PC-3 (cell line): ENCODE results near the gene OPTN. TPM values are rescaled to one million over a fixed set of nuclear protein-coding genes. Genes with fewer than 3 reads are reported as not detected.
A peak's percentile ranks its signal among the peaks of the same experiment; 100 is the strongest.

Source experiments
- ATAC-seq: fragments of 200-7000 bp; cut with Tn5 transposase; 2 replicates; pipeline ENCODE4 v1.9.1; 2020; ENCODE audit warnings: mild to moderate bottlenecking, moderate library complexity
- BruUV-seq: library from RNA; stranded (reverse); fragments of 400-500 nt; replicated peaks from 2 replicates; lab custom pipeline; 2021; lab: Mats Ljungman, UMichigan
- CTCF ChIA-PET: fragments of 300-600 bp; sonication (Branson Sonifier 250); formaldehyde crosslinking; loops from one replicate; lab custom pipeline; 2022; ENCODE audit warnings: antibody characterized with exemption; lab: Charles Lee
- POLR2A ChIA-PET: fragments of 300-600 bp; sonication (Branson Sonifier 250); formaldehyde crosslinking; loops from one replicate; lab custom pipeline; 2022; ENCODE audit warnings: antibody characterized with exemption; ENCODE audit not compliant: unreplicated experiment; lab: Charles Lee
- DNase-seq: peaks from one replicate; pipeline ENCODE4 v3.0.0-alpha.2; 2015
- H2AFZ ChIP-seq: fragments of 300-600 bp; sonication (generic); 2 replicates; pipeline ENCODE4 v1.6.0; 2016; ENCODE audit warnings: antibody characterized with exemption, low read length
- H3F3A ChIP-seq: fragments of 300-600 bp; sonication (generic); one replicate; pipeline ENCODE4 v1.6.0; 2017; ENCODE audit warnings: antibody characterized with exemption, low read length, control low read depth, mild to moderate bottlenecking; ENCODE audit not compliant: unreplicated experiment
- H3K27ac ChIP-seq: fragments of 300-600 bp; sonication (generic); 2 replicates; pipeline ENCODE4 v1.5.1; 2016; ENCODE audit warnings: mild to moderate bottlenecking, low read length
- H3K27me3 ChIP-seq: fragments of 300-600 bp; sonication (generic); 2 replicates; pipeline ENCODE4 v1.6.1; 2016; ENCODE audit warnings: low read length, mixed read lengths
- H3K36me3 ChIP-seq: fragments of 300-600 bp; sonication (generic); 2 replicates; pipeline ENCODE4 v1.6.1; 2016; ENCODE audit warnings: low read depth, mixed run types, low read length, mixed read lengths
- H3K4me1 ChIP-seq: fragments of 300-600 bp; sonication (generic); 2 replicates; pipeline ENCODE4 v1.5.1; 2016; ENCODE audit warnings: low read length; ENCODE audit not compliant: insufficient read depth
- H3K4me2 ChIP-seq: fragments of 300-600 bp; sonication (generic); 2 replicates; pipeline ENCODE4 v1.6.0; 2016; ENCODE audit warnings: low read length
- H3K4me3 ChIP-seq: fragments of 300-600 bp; sonication (generic); 2 replicates; pipeline ENCODE4 v1.5.1; 2016; ENCODE audit warnings: mild to moderate bottlenecking, low read length, mixed read lengths
- H3K79me2 ChIP-seq: fragments of 300-600 bp; sonication (generic); 2 replicates; pipeline ENCODE4 v1.6.1; 2017; ENCODE audit warnings: low read length, mixed read lengths
- H3K9ac ChIP-seq: fragments of 300-600 bp; sonication (generic); 2 replicates; pipeline ENCODE4 v1.6.0; 2016; ENCODE audit warnings: mild to moderate bottlenecking, low read length
- H3K9me2 ChIP-seq: fragments of 300-600 bp; sonication (generic); replicated peaks from 2 replicates; pipeline ENCODE4 v1.6.1; 2016; ENCODE audit warnings: mixed run types, low read length, mixed read lengths
- H3K9me3 ChIP-seq: fragments of 300-600 bp; sonication (generic); 2 replicates; pipeline ENCODE4 v1.6.1; 2016; ENCODE audit warnings: low read length, mixed read lengths
- H4K20me1 ChIP-seq: fragments of 300-600 bp; sonication (generic); 2 replicates; pipeline ENCODE4 v1.6.1; 2016; ENCODE audit warnings: low read length, mixed read lengths
- CTCF ChIP-seq: fragments of 300-600 bp; sonication (generic); conservative IDR thresholded peaks from 2 replicates; pipeline ENCODE4 v1.5.1; 2017; ENCODE audit warnings: antibody characterized with exemption, low read depth, mild to moderate bottlenecking, low read length
- EZH2 ChIP-seq: fragments of 300-600 bp; sonication (generic); IDR thresholded peaks from one replicate; pipeline ENCODE4 v1.6.1; 2017; ENCODE audit warnings: antibody characterized with exemption, mild to moderate bottlenecking, low read length; ENCODE audit not compliant: unreplicated experiment
- EZH2phosphoT487 ChIP-seq: fragments of 300-600 bp; sonication (generic); IDR thresholded peaks from 2 replicates; pipeline ENCODE4 v1.6.1; 2018; ENCODE audit warnings: mild to moderate bottlenecking, antibody characterized with exemption, low read length, borderline replicate concordance
- intact Hi-C: fragments of 100-400 bp; cut with micrococcal nuclease; formaldehyde crosslinking; loops from 2 replicates; pipeline ENCODE4 v1.9.0; 2023
- total RNA-seq: library from RNA; depleted of rRNA; stranded (reverse); fragments of >200 nt; gene quantifications from 2 replicates; pipeline ENCODE4 v1.2.3, GENCODE V29; 2014

Gene OPTN
- total RNA-seq, 1 experiment from 2014 or later: 7.9 TPM

GRCh38 chr10:13158401-13158800 is 58.4 kb downstream of the OPTN start:
- Histone ChIP-seq H4K20me1 (no peaks in the 10 kb centered on the region), H3K9ac (no peak overlapping the region), H3F3A (no peaks in the 10 kb centered on the region), H3K9me2 (no peaks in the 10 kb centered on the region), H3K9me3 (no peaks in the 10 kb centered on the region), H3K79me2 (peaks cover 18% of the 10 kb centered on the region), H3K27me3 (no peaks in the 10 kb centered on the region), H3K4me2 (no peak overlapping the region), H2AFZ (no peak overlapping the region), H3K36me3 (no peaks in the 10 kb centered on the region), H3K4me3 (no peak overlapping the region), H3K4me1 (no peaks in the 10 kb centered on the region), H3K27ac (no peak overlapping the region)
- intact Hi-C loops: no loop called here
- ChIA-PET POLR2A (no interaction called here), CTCF (no interaction called here)
- TF ChIP-seq EZH2phosphoT487: no peak
- no peak for TF ChIP-seq EZH2
- no peak for TF ChIP-seq CTCF
- no TSS peak for BruUV-seq
- ATAC-seq: no peak
- DNase-seq: no peak

GRCh38 chr10:13160934-13161856 is 61.2 kb downstream of the OPTN start, which contains the start of gene MCM10:
TSS of gene MCM10 (plus strand) at chr10:13161558. CDS start at chr10:13164203, 2,645 bp downstream.
- H3F3A ChIP-seq: no peaks in the 10 kb centered on the region
- peak within 1 kb of the TSS; percentile 96 for H2AFZ ChIP-seq
- peaks cover 30% of the 10 kb centered on the region for H3K79me2 ChIP-seq
- intact Hi-C loops: loop anchor here (2.0 kb wide), 2 partner anchors 116 to 142 kb away; no protein-coding TSS in a partner anchor
- peak within 1 kb of the TSS; percentile 89 for H3K4me3 ChIP-seq
- DNase-seq (peak; percentile 96), ATAC-seq (peak; percentile 99)
- BruUV-seq: no TSS peak
- H3K9ac ChIP-seq: peak within 1 kb of the TSS; percentile 89
- H3K27ac ChIP-seq: no peak within 1 kb of the TSS
- peak within 1 kb of the TSS; percentile 91 for H3K4me2 ChIP-seq
- H3K4me1 ChIP-seq: no peaks in the 10 kb centered on the region
- ChIA-PET POLR2A (no interaction called here), CTCF (interaction anchor here (0.6 kb wide), 3 partner anchors 10 to 530 kb away, joined by 3 read pairs; no protein-coding TSS in a partner anchor)
- H3K9me2 ChIP-seq: no peaks in the 10 kb centered on the region
- no peaks in the 10 kb centered on the region for H3K9me3 ChIP-seq
- H3K27me3 ChIP-seq: no peaks in the 10 kb centered on the region
- no peaks in the 10 kb centered on the region for H3K36me3 ChIP-seq
- H4K20me1 ChIP-seq: no peaks in the 10 kb centered on the region
- TF ChIP-seq CTCF (peak; percentile 65), EZH2phosphoT487 (no peak)

- H3K9me3 ChIP-seq: no peaks in the 10 kb centered on the region
- no peaks in the 10 kb centered on the region for H3K4me1 ChIP-seq
- H2AFZ ChIP-seq: peak overlapping the region; percentile 89
- H3K9me2 ChIP-seq: no peaks in the 10 kb centered on the region
- no peaks in the 10 kb centered on the region for H3K27me3 ChIP-seq
- no peak overlapping the region for H3K27ac ChIP-seq
- H3K4me3 ChIP-seq: peak overlapping the region; percentile 89
- CTCF ChIA-PET: interaction anchor here (0.6 kb wide), 3 partner anchors 10 to 529 kb away, joined by 3 read pairs; no protein-coding TSS in a partner anchor
- TF ChIP-seq EZH2phosphoT487: no peak
- no peak for TF ChIP-seq CTCF
- no peak for TF ChIP-seq EZH2
- POLR2A ChIA-PET: no interaction called here
- no peaks in the 10 kb centered on the region for H4K20me1 ChIP-seq
- H3K4me2 ChIP-seq: peak overlapping the region; percentile 91
- no peaks in the 10 kb centered on the region for H3F3A ChIP-seq
- peak overlapping the region; percentile 89 for H3K9ac ChIP-seq
- DNase-seq (peak; percentile 1), ATAC-seq (peak; percentile 13; the same call in 1 of the 2 replicates)
- BruUV-seq: no TSS peak
- intact Hi-C loops: loop anchor here (2.0 kb wide), 2 partner anchors 115 to 141 kb away; no protein-coding TSS in a partner anchor
- no peaks in the 10 kb centered on the region for H3K36me3 ChIP-seq
- H3K79me2 ChIP-seq: peaks cover 30% of the 10 kb centered on the region
These were observed 61.9 kb downstream of the OPTN start for GRCh38 chr10:13161857-13162271.
